ENCODE measurements around the gene SLC2A2. TPM values are rescaled to one million over a fixed set of nuclear protein-coding genes. Genes with fewer than 3 reads are reported as not detected.

The SLC2A2 gene
- total RNA-seq, 2 experiments from 2014 or later: not detected

DNA sequence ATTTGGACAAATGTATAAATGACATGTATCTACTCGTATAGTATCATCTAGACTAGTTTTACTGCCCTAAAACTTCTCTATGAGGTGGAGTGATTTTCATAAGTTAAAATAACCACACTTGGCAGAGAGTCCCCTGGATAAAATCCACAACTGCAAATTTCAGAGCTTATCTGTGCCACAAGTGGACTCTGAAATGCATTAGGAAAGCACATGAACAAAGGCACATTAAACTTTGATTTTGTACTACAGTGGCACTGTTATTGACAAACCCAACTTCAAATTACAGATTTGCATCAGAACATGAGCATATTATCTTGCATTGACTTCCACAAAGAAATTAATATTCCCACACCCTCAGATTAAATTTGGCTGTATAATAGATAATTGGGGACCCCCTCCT, 60.0 kb downstream of the SLC2A2 start:
- peaks cover 6% of the 10 kb centered on the region for H3K27me3 Mint-ChIP-seq
- no peaks in the 10 kb centered on the region for H3K4me1 Mint-ChIP-seq
- H3K36me3 Mint-ChIP-seq (ENCODE audit: low read depth): no peaks in the 10 kb centered on the region
- no peak overlapping the region for H3K4me3 Mint-ChIP-seq
- H3K9me3 Mint-ChIP-seq: peaks cover 2% of the 10 kb centered on the region
- H3K27ac Mint-ChIP-seq: no peak overlapping the region
- ChIA-PET CTCF (interaction anchor here (4.4 kb wide), 1 partner anchor 600 kb away, joined by 19 read pairs; no protein-coding TSS in a partner anchor), POLR2A (no interaction called here)
- no peak for DNase-seq

DNA sequence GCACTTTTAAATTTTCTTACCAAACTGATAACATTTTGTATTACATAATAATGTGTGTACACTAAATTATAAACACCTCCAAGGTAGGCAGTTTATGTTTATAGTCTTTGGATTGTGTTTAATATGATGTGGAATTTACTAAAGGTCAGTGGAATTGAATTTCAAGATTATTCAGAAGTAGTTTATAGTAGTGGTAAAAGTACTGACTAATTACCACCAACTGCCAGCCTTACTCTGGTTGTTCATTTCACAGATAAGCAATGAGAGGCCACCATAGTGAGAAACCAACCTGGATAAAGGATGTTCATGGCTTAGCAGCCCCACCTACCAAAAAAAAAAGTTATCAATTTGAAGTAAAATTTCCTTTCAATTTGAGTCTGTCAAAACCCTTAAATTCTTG, 64.1 kb downstream of the SLC2A2 start:
- Mint-ChIP-seq H3K36me3 (ENCODE audit: low read depth) (no peaks in the 10 kb centered on the region), H3K4me3 (no peak overlapping the region), H3K4me1 (no peaks in the 10 kb centered on the region), H3K9me3 (no peaks in the 10 kb centered on the region), H3K27ac (no peak overlapping the region), H3K27me3 (no peaks in the 10 kb centered on the region)
- POLR2A ChIA-PET: no interaction called here
- DNase-seq: no peak
- CTCF ChIA-PET: interaction anchor here (0.8 to 4.4 kb wide), 5 partner anchors 86 to 1378 kb away, joined by 4 to 19 read pairs (median 17); no protein-coding TSS in a partner anchor

DNA sequence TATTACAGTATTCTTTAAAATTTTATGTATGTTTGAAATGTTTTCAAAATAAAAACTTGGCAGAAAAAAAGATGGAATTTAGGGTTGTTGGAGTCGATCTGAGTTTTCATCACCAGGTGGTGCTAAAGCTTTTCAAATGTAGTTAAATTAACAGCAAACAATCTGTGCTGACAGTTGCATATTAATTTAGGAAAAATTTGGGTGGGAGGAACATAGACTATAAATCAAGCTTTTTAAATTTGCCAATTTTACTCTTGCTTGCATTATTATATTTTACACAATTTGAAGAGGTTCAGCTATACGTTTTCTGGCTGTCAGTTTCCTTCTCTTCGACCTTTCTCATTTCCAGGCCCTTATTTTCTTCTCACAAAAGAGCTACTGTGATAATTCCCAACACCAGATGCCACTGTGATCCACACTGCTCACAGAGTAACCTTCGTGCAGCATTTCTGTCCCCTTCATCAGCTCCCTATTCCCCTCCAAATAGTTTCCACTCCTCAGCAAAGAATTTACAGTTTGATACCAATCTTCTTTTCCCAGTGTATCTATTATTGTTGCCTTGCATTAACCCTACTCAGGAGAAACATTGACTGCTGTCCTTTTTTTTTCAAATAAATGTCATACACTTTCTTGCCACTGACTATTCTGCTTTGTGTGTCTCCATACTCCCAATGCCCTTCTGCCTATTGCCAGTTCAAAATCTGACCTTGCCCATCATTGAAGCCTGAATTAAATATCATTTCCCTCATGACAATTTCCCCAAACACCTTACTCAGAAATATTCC, 64.7 kb downstream of the SLC2A2 start:
- DNase-seq: no peak
- no peaks in the 10 kb centered on the region for H3K36me3 Mint-ChIP-seq (ENCODE audit: low read depth)
- H3K4me1 Mint-ChIP-seq: no peaks in the 10 kb centered on the region
- no peak overlapping the region for H3K27ac Mint-ChIP-seq
- no peak overlapping the region for H3K4me3 Mint-ChIP-seq
- peaks cover under 1% of the 10 kb centered on the region for H3K27me3 Mint-ChIP-seq
- H3K9me3 Mint-ChIP-seq: no peaks in the 10 kb centered on the region
- POLR2A ChIA-PET: no interaction called here
- CTCF ChIA-PET: interaction anchor here (0.8 to 1.6 kb wide), 6 partner anchors 15 to 1379 kb away, joined by 3 to 18 read pairs (median 4); no protein-coding TSS in a partner anchor

DNA sequence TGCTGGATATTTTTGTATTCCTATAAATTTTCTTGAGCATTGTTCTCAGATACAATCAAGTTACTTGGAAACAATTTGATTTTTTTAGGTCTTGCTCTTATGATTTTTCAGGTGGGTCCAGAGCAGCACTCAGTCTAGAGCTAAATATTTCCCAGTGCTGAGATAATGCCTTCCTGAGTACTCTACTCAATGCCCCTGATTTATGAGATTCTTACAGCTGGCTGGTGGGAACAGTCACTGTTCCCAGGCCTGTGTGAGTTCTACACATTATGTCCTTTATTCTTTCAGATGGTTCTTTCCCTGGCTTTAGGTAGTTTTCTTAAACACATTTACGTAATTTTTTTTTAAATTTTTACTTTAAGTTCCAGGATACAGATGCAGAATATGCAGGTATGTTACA, 67.1 kb downstream of the SLC2A2 start:
- Mint-ChIP-seq H3K36me3 (ENCODE audit: low read depth) (no peaks in the 10 kb centered on the region), H3K27me3 (peaks cover 19% of the 10 kb centered on the region), H3K9me3 (no peaks in the 10 kb centered on the region), H3K4me3 (no peak overlapping the region), H3K27ac (no peak overlapping the region), H3K4me1 (no peaks in the 10 kb centered on the region)
- ChIA-PET POLR2A (no interaction called here), CTCF (no interaction called here)
- no peak for DNase-seq

DNA sequence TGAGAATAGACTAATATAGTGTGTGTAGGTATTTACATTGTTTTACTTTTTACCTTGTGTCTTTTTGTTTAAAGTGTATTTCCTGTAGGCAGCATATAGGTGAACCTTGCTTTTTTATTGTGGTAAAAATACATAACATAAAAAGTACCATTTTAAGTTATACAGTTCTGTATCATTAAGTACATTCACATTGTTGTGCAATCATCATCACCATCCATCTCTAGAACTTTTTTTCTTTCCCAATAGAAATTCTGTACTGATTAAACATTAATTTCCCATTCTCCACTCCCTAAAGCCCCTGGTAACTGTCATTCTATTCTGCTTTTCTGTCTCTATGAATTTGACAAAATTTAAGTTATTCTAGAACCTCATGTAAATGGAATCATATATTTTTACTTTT, 69.9 kb downstream of the SLC2A2 start:
- peaks cover 21% of the 10 kb centered on the region for H3K27me3 Mint-ChIP-seq
- POLR2A ChIA-PET: no interaction called here
- DNase-seq: no peak
- no peaks in the 10 kb centered on the region for H3K9me3 Mint-ChIP-seq
- no peaks in the 10 kb centered on the region for H3K4me1 Mint-ChIP-seq
- CTCF ChIA-PET: no interaction called here
- H3K36me3 Mint-ChIP-seq (ENCODE audit: low read depth): no peaks in the 10 kb centered on the region
- H3K27ac Mint-ChIP-seq: no peak overlapping the region
- H3K4me3 Mint-ChIP-seq: no peak overlapping the region

DNA sequence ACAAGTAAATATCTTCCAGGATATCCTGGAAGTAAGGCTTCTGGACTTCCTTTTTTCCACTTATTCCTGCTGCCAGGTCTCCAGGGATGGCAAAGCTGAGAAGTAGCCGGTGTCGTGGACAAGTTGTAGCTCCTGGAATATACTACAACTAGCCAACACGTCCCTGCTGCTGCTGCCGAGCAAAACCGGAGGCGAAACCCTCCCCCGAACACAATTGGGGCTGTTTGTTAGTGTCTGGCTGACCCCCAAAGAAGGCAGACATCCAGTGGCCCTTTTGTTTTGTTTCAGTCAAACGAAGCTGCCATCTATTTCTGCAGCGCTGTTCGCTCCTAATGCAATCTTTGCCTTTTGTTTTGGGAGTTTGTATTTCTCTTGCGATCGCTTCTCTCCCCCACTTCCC, 72.8 kb downstream of the SLC2A2 start:
- POLR2A ChIA-PET: no interaction called here
- CTCF ChIA-PET: no interaction called here
- Mint-ChIP-seq H3K36me3 (ENCODE audit: low read depth) (no peaks in the 10 kb centered on the region), H3K27ac (no peak overlapping the region), H3K4me1 (no peaks in the 10 kb centered on the region), H3K27me3 (peaks cover 21% of the 10 kb centered on the region), H3K9me3 (no peaks in the 10 kb centered on the region), H3K4me3 (no peak overlapping the region)
- DNase-seq: no peak

DNA sequence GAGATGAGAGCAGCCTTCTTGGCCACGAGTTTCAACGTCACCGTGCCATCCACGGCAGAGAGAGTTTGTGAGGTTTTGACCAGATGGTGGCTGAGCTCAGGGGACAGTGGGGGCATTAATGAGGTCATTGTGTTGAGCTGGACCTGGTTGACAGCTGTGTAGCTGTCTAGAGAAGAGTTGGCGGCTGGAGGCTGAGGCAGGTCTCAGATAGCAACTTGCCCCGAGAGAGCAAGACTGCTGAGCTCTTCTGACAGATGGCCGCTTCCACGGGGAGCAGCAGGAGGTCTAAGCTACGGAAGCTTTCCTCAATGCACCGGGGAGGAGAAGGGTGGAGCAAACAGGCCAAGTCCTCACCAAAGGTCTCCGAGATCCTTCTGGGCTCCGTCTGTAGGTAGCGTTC, 73.3 kb downstream of the SLC2A2 start:
- CTCF ChIA-PET: no interaction called here

DNA sequence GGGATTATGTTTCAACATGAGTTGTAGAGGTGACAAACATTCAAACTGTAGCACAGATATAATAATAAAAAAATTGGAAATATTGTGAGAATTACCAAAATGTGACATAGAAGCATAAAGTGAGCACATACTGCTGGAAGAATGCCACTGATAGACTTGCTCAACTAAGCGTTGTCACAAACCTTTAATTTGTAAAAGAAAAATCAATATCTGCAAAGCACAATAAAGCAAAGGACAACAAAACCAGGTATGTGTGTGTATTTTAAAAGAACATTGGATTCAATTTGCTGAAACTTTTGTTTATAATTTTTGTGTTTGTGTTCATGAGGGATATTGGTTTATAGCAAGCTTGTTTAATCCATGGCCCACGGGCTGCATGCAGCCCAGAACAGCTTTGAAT, 77.3 kb downstream of the SLC2A2 start:
- H3K4me3 Mint-ChIP-seq: no peak overlapping the region
- no peaks in the 10 kb centered on the region for H3K9me3 Mint-ChIP-seq
- ChIA-PET POLR2A (no interaction called here), CTCF (no interaction called here)
- H3K36me3 Mint-ChIP-seq (ENCODE audit: low read depth): no peaks in the 10 kb centered on the region
- no peaks in the 10 kb centered on the region for H3K4me1 Mint-ChIP-seq
- H3K27ac Mint-ChIP-seq: no peak overlapping the region
- DNase-seq: no peak
- H3K27me3 Mint-ChIP-seq: peaks cover 4% of the 10 kb centered on the region

More for the DNA sequence above, 73.3 kb downstream of the SLC2A2 start:
- no peak overlapping the region for H3K4me3 Mint-ChIP-seq
- DNase-seq: no peak
- POLR2A ChIA-PET: no interaction called here
- peaks cover 21% of the 10 kb centered on the region for H3K27me3 Mint-ChIP-seq
- no peaks in the 10 kb centered on the region for H3K36me3 Mint-ChIP-seq (ENCODE audit: low read depth)
- no peak overlapping the region for H3K27ac Mint-ChIP-seq
- H3K9me3 Mint-ChIP-seq: no peaks in the 10 kb centered on the region
- no peaks in the 10 kb centered on the region for H3K4me1 Mint-ChIP-seq

DNA sequence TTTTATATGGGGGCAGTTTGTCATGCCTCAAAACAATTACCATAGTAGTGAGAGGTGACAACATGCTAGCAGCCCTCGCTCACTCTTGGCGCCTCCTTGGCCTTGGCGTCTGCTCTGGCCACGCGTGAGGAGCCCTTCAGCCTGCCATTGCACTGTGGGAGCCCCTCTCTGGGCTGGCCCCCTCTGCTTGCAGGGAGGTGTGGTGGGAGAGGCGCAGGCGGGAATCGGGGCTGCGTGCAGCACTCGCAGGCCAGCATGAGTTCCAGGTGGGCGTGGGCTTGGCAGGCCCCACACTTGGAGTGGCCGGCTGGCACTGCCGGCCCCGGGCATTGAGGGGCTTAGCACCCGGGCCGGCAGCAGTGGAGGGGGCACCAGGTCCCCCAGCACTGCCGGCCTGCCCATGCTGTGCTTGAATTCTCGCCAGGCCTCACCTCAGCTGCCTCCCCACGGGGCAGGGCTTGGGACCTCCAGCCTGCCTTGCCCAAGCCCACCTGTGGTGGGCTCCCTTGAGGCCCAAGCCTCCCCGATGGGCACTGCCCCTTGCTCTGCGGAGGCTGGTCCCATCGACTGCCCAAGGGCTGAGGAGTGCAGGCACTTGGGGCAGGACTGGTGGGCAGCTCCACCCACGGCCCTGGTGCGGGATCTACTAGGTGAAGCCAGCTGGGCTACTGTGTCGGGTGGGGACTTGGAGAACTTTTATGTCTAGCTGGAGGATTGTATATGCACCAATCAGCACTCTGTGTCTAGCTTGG, 79.3 kb downstream of the SLC2A2 start:
- CTCF ChIA-PET: no interaction called here
- DNase-seq: no peak
- Mint-ChIP-seq H3K9me3 (no peaks in the 10 kb centered on the region), H3K27ac (no peak overlapping the region), H3K4me3 (no peak overlapping the region), H3K27me3 (peaks cover 4% of the 10 kb centered on the region), H3K4me1 (no peaks in the 10 kb centered on the region), H3K36me3 (ENCODE audit: low read depth) (no peaks in the 10 kb centered on the region)
- POLR2A ChIA-PET: no interaction called here

Other genes with a start within 250 kb of the SLC2A2 start
- 10 to 100 TPM; 98.9 to 99.2 TPM for gene RPL22L1, start 156.5 kb downstream of the SLC2A2 start, total RNA-seq
- 10 to 100 TPM; 13.0 to 15.5 TPM for gene EIF5A2, start 118.1 kb downstream of the SLC2A2 start, total RNA-seq